Measurements from ENCODE around the gene SPDEF. TPM values are rescaled to one million over a fixed set of nuclear protein-coding genes. Genes with fewer than 3 reads are reported as not detected.
A peak's percentile ranks its signal among the peaks of the same experiment; 100 is the strongest.

Gene SPDEF
- total RNA-seq = 0.42 and 1.1 TPM in 2 replicates
- 0.96 TPM in 1 of 2 replicates, not detected in the other for polyA plus RNA-seq

GRCh38 chr6:34556031-34556471 lies at the start of gene SPDEF:
Gene SPDEF (minus strand): TSS chr6:34556329. CDS start chr6:34544455, 11,874 bp downstream.
- no peak within 1 kb of the TSS for H3K27ac ChIP-seq
- H3K36me3 ChIP-seq = no peaks in the 10 kb centered on the region
- DNase-seq (ENCODE audit: low read depth in 1 of 2, low spot score in 1 of 2) = no peak
- H3K4me1 ChIP-seq (ENCODE audit: low read depth) = peaks cover 10% of the 10 kb centered on the region
- TF ChIP-seq CTCF (IDR thresholded peaks at IDR 0.05; ENCODE audit: low read depth, low read length) = no peak
- H3K9me3 ChIP-seq (ENCODE audit: low read depth) = no peaks in the 10 kb centered on the region
- H3K27me3 ChIP-seq = no peaks in the 10 kb centered on the region
- H3K4me3 ChIP-seq = no peak within 1 kb of the TSS

- no peaks in the 10 kb centered on the region for H3K9me3 ChIP-seq (ENCODE audit: low read depth)
- H3K27me3 ChIP-seq = no peaks in the 10 kb centered on the region
- no peak overlapping the region for H3K27ac ChIP-seq
- H3K4me3 ChIP-seq = no peak overlapping the region
- no peak for TF ChIP-seq CTCF (IDR thresholded peaks at IDR 0.05; ENCODE audit: low read depth, low read length)
- DNase-seq (ENCODE audit: low read depth in 1 of 2, low spot score in 1 of 2) = no peak
- peaks cover 30% of the 10 kb centered on the region for H3K4me1 ChIP-seq (ENCODE audit: low read depth)
- H3K36me3 ChIP-seq = peaks cover 5% of the 10 kb centered on the region
These were observed 47.6 kb upstream of the SPDEF start for GRCh38 chr6:34603707-34604106.

- H3K4me1 ChIP-seq (ENCODE audit: low read depth) = peaks cover 30% of the 10 kb centered on the region
- no peak overlapping the region for H3K27ac ChIP-seq
- H3K36me3 ChIP-seq = peaks cover 5% of the 10 kb centered on the region
- TF ChIP-seq CTCF (IDR thresholded peaks at IDR 0.05; ENCODE audit: low read depth, low read length) = no peak
- no peak for DNase-seq (ENCODE audit: low read depth in 1 of 2, low spot score in 1 of 2)
- no peak overlapping the region for H3K4me3 ChIP-seq
- no peaks in the 10 kb centered on the region for H3K9me3 ChIP-seq (ENCODE audit: low read depth)
- no peaks in the 10 kb centered on the region for H3K27me3 ChIP-seq
These were observed 46.4 kb upstream of the SPDEF start for GRCh38 chr6:34602318-34603111.

- no peak overlapping the region for H3K27ac ChIP-seq
- DNase-seq (ENCODE audit: low read depth in 1 of 2, low spot score in 1 of 2) = no peak
- H3K9me3 ChIP-seq (ENCODE audit: low read depth) = no peaks in the 10 kb centered on the region
- H3K4me1 ChIP-seq (ENCODE audit: low read depth) = peaks cover 30% of the 10 kb centered on the region
- no peak for TF ChIP-seq CTCF (IDR thresholded peaks at IDR 0.05; ENCODE audit: low read depth, low read length)
- H3K27me3 ChIP-seq = no peaks in the 10 kb centered on the region
- no peak overlapping the region for H3K4me3 ChIP-seq
- peaks cover 5% of the 10 kb centered on the region for H3K36me3 ChIP-seq
These were observed 45.6 kb upstream of the SPDEF start for GRCh38 chr6:34601706-34602105.

GRCh38 chr6:34600796-34601195 lies 44.7 kb upstream of the SPDEF start:
- Histone ChIP-seq H3K27me3 (no peaks in the 10 kb centered on the region), H3K4me3 (no peak overlapping the region), H3K36me3 (peaks cover 3% of the 10 kb centered on the region), H3K9me3 (ENCODE audit: low read depth) (no peaks in the 10 kb centered on the region), H3K4me1 (ENCODE audit: low read depth) (peaks cover 30% of the 10 kb centered on the region), H3K27ac (peak overlapping the region; percentile 64)
- no peak for TF ChIP-seq CTCF (IDR thresholded peaks at IDR 0.05; ENCODE audit: low read depth, low read length)
- DNase-seq (ENCODE audit: low read depth in 1 of 2, low spot score in 1 of 2) = no peak
